DOHH2 (cell line): ENCODE data around the gene GPATCH3.

ENCODE experiments used
- H3F3A ChIP-seq: fragments of 200-600 bp; sonication (generic), shearing (Covaris generic); 2 replicates; pipeline ENCODE4 v1.6.0; 2016; ENCODE audit warnings: antibody characterized with exemption, mild to moderate bottlenecking; ENCODE audit not compliant: control insufficient read depth, insufficient read depth
- H3K27ac ChIP-seq: fragments of 200-600 bp; sonication (generic); 2 replicates; pipeline ENCODE4 v1.5.1; 2014; ENCODE audit warnings: low read depth, mild to moderate bottlenecking, low read length, moderate library complexity
- H3K27me3 ChIP-seq: fragments of 200-600 bp; sonication (generic); 2 replicates; pipeline ENCODE4 v1.6.1; 2014; ENCODE audit warnings: mild to moderate bottlenecking, low read length, mixed read lengths; ENCODE audit not compliant: control insufficient read depth
- H3K36me3 ChIP-seq: fragments of 200-600 bp; sonication (generic); 2 replicates; pipeline ENCODE4 v1.6.1; 2014; ENCODE audit warnings: mild to moderate bottlenecking, low read length, moderate library complexity, mixed read lengths; ENCODE audit not compliant: control insufficient read depth
- H3K4me1 ChIP-seq: fragments of 200-600 bp; sonication (generic); 2 replicates; pipeline ENCODE4 v1.6.1; 2014; ENCODE audit warnings: mild to moderate bottlenecking, low read length, mixed read lengths; ENCODE audit not compliant: control insufficient read depth
- H3K4me2 ChIP-seq: fragments of 200-600 bp; sonication (generic); 2 replicates; pipeline ENCODE4 v1.6.0; 2014; ENCODE audit warnings: mild to moderate bottlenecking, low read length, moderate library complexity
- H3K4me3 ChIP-seq: fragments of 200-600 bp; sonication (generic); 2 replicates; pipeline ENCODE4 v1.5.1; 2014; ENCODE audit warnings: mild to moderate bottlenecking, low read length, mixed read lengths
- H3K79me2 ChIP-seq: fragments of 200-600 bp; sonication (generic); 2 replicates; pipeline ENCODE4 v1.6.1; 2014; ENCODE audit warnings: mild to moderate bottlenecking, low read length, mixed read lengths; ENCODE audit not compliant: control insufficient read depth
- H3K9me2 ChIP-seq: fragments of 200-600 bp; sonication (generic); replicated peaks from 2 replicates; pipeline ENCODE4 v1.6.1; 2014; ENCODE audit warnings: mild to moderate bottlenecking, low read length, mixed read lengths; ENCODE audit not compliant: control insufficient read depth
- H3K9me3 ChIP-seq: fragments of 200-600 bp; sonication (generic); 2 replicates; pipeline ENCODE4 v1.6.1; 2014; ENCODE audit warnings: antibody characterized with exemption, low read length, mixed read lengths; ENCODE audit not compliant: control insufficient read depth, insufficient read depth
- H4K20me1 ChIP-seq: fragments of 200-600 bp; sonication (generic); 2 replicates; pipeline ENCODE4 v1.6.0; 2014; ENCODE audit warnings: low read depth, mild to moderate bottlenecking, antibody characterized with exemption, low read length, moderate library complexity; ENCODE audit not compliant: control insufficient read depth, insufficient read depth
- EZH2phosphoT487 ChIP-seq: fragments of 200-600 bp; sonication (generic); IDR thresholded peaks from 2 replicates; pipeline ENCODE4 v1.6.1; 2017; ENCODE audit warnings: borderline replicate concordance, mild to moderate bottlenecking, antibody characterized with exemption, low read length, moderate library complexity, mixed read lengths
- TF ChIP-seq, protein P1 (sequence below): fragments of 200-600 bp; sonication (generic); IDR thresholded peaks from one replicate; pipeline ENCODE4 v1.5.1; 2014; ENCODE audit warnings: antibody characterized with exemption, mild to moderate bottlenecking, low read depth, low read length; ENCODE audit not compliant: poor library complexity, severe bottlenecking

The GPATCH3 gene

DNA sequence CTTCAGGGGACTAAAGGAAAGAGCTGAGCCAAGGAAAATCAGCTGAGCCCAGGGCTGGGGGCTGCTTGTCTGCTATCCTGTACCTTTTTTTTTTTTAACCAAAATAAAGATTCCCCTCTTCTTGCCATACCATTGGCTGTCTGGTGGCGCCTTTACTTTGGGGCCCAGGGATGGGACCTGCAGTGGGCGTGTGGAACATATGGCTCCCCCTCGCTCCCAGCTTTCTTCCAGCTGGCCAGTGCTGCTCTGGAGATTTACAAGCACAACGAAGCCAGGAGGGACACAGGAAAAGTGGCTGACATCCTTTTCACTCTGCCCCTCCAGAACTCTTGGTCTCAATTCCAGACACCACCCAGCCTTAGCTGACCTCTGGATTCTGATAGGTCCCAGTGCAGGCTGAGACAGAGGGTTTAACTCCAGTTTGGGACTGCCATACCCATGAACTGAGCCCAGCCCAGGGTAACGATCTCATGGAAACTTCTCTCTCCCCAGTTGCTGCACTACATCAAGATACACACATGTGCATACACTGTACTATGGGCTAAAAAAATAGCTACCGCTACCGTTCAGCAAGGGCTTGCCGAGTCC, 42.7 kb downstream of the GPATCH3 start:
- Histone ChIP-seq H3K4me2 (no peak overlapping the region), H3K4me3 (no peak overlapping the region), H3K4me1 (peaks cover 5% of the 10 kb centered on the region)

DNA sequence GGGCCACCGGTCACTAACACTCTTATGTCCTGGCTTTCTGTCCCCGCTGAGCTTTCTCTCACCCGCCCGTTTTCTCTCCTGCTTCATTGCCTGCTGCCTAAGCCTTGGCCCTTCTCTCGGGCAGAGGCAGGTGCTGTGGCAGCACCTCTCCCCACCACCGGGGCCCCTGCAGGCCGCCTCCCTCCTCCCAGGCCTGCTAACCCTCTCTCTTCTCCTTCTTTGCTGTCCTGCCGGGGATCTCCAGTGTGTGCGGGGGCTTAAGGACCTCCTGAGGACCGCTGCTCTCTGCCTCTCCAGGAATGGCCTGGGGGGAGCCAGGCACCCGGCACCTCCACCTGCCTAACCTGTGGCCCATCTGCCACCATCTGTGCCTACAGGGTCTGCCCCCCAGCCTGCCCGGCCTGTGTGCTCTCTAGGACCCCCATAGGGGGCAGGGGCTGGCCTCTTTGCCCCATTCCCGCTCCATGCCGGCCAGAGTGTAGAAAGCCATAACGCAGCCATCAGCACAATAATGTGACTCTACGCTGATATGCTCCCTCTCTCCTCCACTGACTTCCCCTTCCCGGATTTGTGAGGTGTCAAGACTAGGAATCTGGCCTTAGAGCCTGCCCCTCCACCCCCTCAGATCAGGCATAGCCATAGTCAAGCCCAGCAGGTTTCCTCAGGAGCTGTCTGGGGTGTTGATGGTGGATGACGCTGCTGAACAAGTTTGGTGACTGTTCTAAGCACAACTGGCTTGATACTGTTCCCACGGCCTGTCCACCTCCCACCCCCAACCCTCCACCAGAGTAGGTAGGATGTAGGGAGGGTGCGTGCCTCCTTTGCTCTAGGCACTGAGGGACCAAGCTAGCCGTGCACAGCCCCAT, 43.4 kb downstream of the GPATCH3 start:
- no peaks in the 10 kb centered on the region for H3K79me2 ChIP-seq
- H3K36me3 ChIP-seq = peaks cover 23% of the 10 kb centered on the region
- TF ChIP-seq EZH2phosphoT487 = no peak
- TF ChIP-seq, protein P1, sequence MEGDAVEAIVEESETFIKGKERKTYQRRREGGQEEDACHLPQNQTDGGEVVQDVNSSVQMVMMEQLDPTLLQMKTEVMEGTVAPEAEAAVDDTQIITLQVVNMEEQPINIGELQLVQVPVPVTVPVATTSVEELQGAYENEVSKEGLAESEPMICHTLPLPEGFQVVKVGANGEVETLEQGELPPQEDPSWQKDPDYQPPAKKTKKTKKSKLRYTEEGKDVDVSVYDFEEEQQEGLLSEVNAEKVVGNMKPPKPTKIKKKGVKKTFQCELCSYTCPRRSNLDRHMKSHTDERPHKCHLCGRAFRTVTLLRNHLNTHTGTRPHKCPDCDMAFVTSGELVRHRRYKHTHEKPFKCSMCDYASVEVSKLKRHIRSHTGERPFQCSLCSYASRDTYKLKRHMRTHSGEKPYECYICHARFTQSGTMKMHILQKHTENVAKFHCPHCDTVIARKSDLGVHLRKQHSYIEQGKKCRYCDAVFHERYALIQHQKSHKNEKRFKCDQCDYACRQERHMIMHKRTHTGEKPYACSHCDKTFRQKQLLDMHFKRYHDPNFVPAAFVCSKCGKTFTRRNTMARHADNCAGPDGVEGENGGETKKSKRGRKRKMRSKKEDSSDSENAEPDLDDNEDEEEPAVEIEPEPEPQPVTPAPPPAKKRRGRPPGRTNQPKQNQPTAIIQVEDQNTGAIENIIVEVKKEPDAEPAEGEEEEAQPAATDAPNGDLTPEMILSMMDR = no peak
- H3K9me3 ChIP-seq = no peaks in the 10 kb centered on the region
- no peaks in the 10 kb centered on the region for H3K27me3 ChIP-seq
- peaks cover 5% of the 10 kb centered on the region; the same call in 1 of the 2 replicates for H3F3A ChIP-seq
- no peaks in the 10 kb centered on the region for H3K9me2 ChIP-seq
- no peaks in the 10 kb centered on the region for H4K20me1 ChIP-seq
- H3K27ac ChIP-seq = no peak overlapping the region
- H3K4me3 ChIP-seq = no peak overlapping the region
- no peak overlapping the region for H3K4me2 ChIP-seq
- no peaks in the 10 kb centered on the region for H3K4me1 ChIP-seq

More for the DNA sequence above, 42.7 kb downstream of the GPATCH3 start:
- H4K20me1 ChIP-seq = no peaks in the 10 kb centered on the region
- H3F3A ChIP-seq = peaks cover 5% of the 10 kb centered on the region; the same call in 1 of the 2 replicates
- no peaks in the 10 kb centered on the region for H3K27me3 ChIP-seq
- H3K27ac ChIP-seq = no peak overlapping the region
- no peaks in the 10 kb centered on the region for H3K9me3 ChIP-seq
- no peaks in the 10 kb centered on the region for H3K79me2 ChIP-seq
- peaks cover 16% of the 10 kb centered on the region for H3K36me3 ChIP-seq
- TF ChIP-seq, protein P1 = no peak
- no peak for TF ChIP-seq EZH2phosphoT487
- H3K9me2 ChIP-seq = no peaks in the 10 kb centered on the region

DNA sequence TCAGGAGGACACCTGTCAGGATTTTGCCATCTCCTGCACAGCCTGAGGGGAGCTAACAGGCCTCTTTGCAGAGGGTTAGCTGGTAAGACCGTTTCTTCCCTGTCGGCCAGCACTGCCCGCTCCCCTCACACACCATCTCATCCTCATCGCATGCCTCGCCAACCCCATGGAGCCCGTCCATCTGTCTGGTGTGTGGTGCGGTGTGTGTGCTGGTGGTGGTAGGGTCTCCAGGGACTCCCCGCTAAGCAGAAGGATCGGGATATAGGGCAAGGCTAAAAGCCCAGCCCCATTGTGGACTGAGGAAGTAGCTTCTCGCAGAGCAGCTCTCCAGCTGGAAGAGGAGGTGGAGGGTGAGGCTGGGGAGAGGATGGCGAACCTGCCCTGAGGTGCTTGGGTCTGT, 44.1 kb downstream of the GPATCH3 start:
- no peaks in the 10 kb centered on the region for H3K9me3 ChIP-seq
- peaks cover 30% of the 10 kb centered on the region for H3K36me3 ChIP-seq
- TF ChIP-seq, protein P1 = no peak
- no peak for TF ChIP-seq EZH2phosphoT487
- H3F3A ChIP-seq = peaks cover 5% of the 10 kb centered on the region; the same call in 1 of the 2 replicates
- no peak overlapping the region for H3K4me3 ChIP-seq
- H3K27me3 ChIP-seq = no peaks in the 10 kb centered on the region
- no peak overlapping the region for H3K27ac ChIP-seq
- H3K9me2 ChIP-seq = no peaks in the 10 kb centered on the region
- H4K20me1 ChIP-seq = no peaks in the 10 kb centered on the region
- no peak overlapping the region for H3K4me2 ChIP-seq
- H3K79me2 ChIP-seq = no peaks in the 10 kb centered on the region
- no peaks in the 10 kb centered on the region for H3K4me1 ChIP-seq
